A549 (cell line): ENCODE results near the gene OR2AJ1. TPM values are rescaled to one million over a fixed set of nuclear protein-coding genes. Genes with fewer than 3 reads are reported as not detected.

ENCODE experiments used
- ATAC-seq, 2 experiments: fragments of 200-7000 bp in 1 of 2; fragments of >200 bp in 1 of 2; cut with Nextera tagmentation in 1 of 2; cut with Tn5 transposase in 1 of 2; 3 replicates each; pipeline versions ENCODE4 v1.8.0 to v1.9.1; 2018 to 2020; ENCODE audit warnings: mild to moderate bottlenecking in 1 of 2, moderate library complexity in 1 of 2
- CTCF ChIA-PET: fragments of 300-600 bp; sonication (Branson Sonifier 250); formaldehyde crosslinking; extraction: SDS; loops from one replicate; lab custom pipeline; 2021; ENCODE audit warnings: antibody characterized with exemption, inconsistent platforms; lab: Yijun Ruan, JAX
- POLR2A ChIA-PET: fragments of 350-600 bp; formaldehyde crosslinking; extraction: SDS; loops from one replicate; lab custom pipeline; 2021; ENCODE audit warnings: antibody characterized with exemption, inconsistent platforms; lab: Yijun Ruan, JAX
- DNase-seq, 2 experiments: peaks; one replicate each; pipeline versions ENCODE4 v3.0.0 to v3.0.0-alpha.2; 2011 to 2016; ENCODE audit warnings: low read depth in 1 of 2, low spot score in 1 of 2
- FAIRE-seq: peaks from 2 replicates; lab custom pipeline; 2011; peaks lifted over from hg19 to GRCh38; lab: Jason Lieb, UNC
- H3K27ac ChIP-seq, 2 experiments: fragments of >200 bp; sonication (Bioruptor Twin); formaldehyde crosslinking; 3 replicates each; pipeline ENCODE4 v1.5.1; 2016 to 2017
- H3K4me1 ChIP-seq: fragments of >200 bp; sonication (Bioruptor Twin); formaldehyde crosslinking; 3 replicates; pipeline ENCODE4 v1.6.1; 2016
- H3K4me2 ChIP-seq: fragments of >200 bp; sonication (Bioruptor Twin); formaldehyde crosslinking; 3 replicates; pipeline ENCODE4 v1.6.1; 2016
- H3K4me3 ChIP-seq: fragments of >200 bp; sonication (Bioruptor Twin); formaldehyde crosslinking; 3 replicates; pipeline ENCODE4 v1.5.1; 2016
- H3K9me3 ChIP-seq: fragments of >200 bp; sonication (Bioruptor Twin); formaldehyde crosslinking; 3 replicates; pipeline ENCODE4 v1.6.1; 2016
- BHLHE40 ChIP-seq: IDR thresholded peaks from 2 replicates; pipeline ENCODE4 v1.6.1; 2012; ENCODE audit warnings: low read depth, low read length, inconsistent platforms
- CBX2 ChIP-seq: fragments of 200-600 bp; sonication (generic); IDR thresholded peaks from 2 replicates; pipeline ENCODE4 v1.6.1; 2016; ENCODE audit warnings: low read depth, mild to moderate bottlenecking, borderline replicate concordance
- CBX8 ChIP-seq: fragments of 200-600 bp; sonication (generic); IDR thresholded peaks from 2 replicates; pipeline ENCODE4 v1.6.1; 2016
- CHD2 ChIP-seq: fragments of 150-350 bp; IDR thresholded peaks from 2 replicates; pipeline ENCODE4 v1.6.1; 2014; ENCODE audit warnings: low read length; ENCODE audit not compliant: partially characterized antibody
- E2F6 ChIP-seq: IDR thresholded peaks from 2 replicates; pipeline ENCODE4 v1.6.1; 2012; ENCODE audit warnings: low read depth, borderline replicate concordance
- FOXS1 ChIP-seq: fragments of 250-450 bp; sonication (Bioruptor Pico); IDR thresholded peaks from 2 replicates; pipeline ENCODE4 v1.5.0; 2020; ENCODE audit warnings: mild to moderate bottlenecking, moderate library complexity
- HES2 ChIP-seq: fragments of >200 bp; sonication (Bioruptor Twin); formaldehyde crosslinking; IDR thresholded peaks from 2 replicates; pipeline ENCODE4 v1.6.1; 2016
- HEYL ChIP-seq: fragments of 250-450 bp; sonication (Bioruptor Pico); IDR thresholded peaks from 2 replicates; pipeline ENCODE4 v1.8.0; 2021; ENCODE audit warnings: mild to moderate bottlenecking, moderate library complexity
- KDM5A ChIP-seq: fragments of 200-600 bp; sonication (generic); IDR thresholded peaks from 2 replicates; pipeline ENCODE4 v1.6.1; 2016; ENCODE audit warnings: antibody characterized with exemption, mild to moderate bottlenecking
- MAZ ChIP-seq: fragments of 150-350 bp; IDR thresholded peaks from 2 replicates; pipeline ENCODE4 v1.6.1; 2014; ENCODE audit warnings: antibody characterized with exemption, low read depth, low read length, borderline replicate concordance
- MYC ChIP-seq: IDR thresholded peaks from 2 replicates; pipeline ENCODE4 v1.6.1; 2012; ENCODE audit warnings: mild to moderate bottlenecking, inconsistent platforms, low read length, improper control_type of control experiment, borderline replicate concordance
- NPAS2 ChIP-seq: fragments of 250-450 bp; sonication (Bioruptor Pico); IDR thresholded peaks from 2 replicates; pipeline ENCODE4 v1.8.0; 2022; ENCODE audit warnings: mild to moderate bottlenecking, moderate library complexity, borderline replicate concordance
- PHF8 ChIP-seq: fragments of 200-600 bp; sonication (generic); IDR thresholded peaks from 2 replicates; pipeline ENCODE4 v1.6.1; 2016; ENCODE audit warnings: low read depth, mild to moderate bottlenecking, antibody characterized with exemption, moderate library complexity, borderline replicate concordance
- RARB ChIP-seq: fragments of 250-450 bp; sonication (Bioruptor Pico); IDR thresholded peaks from 2 replicates; pipeline ENCODE4 v1.8.0; 2021; ENCODE audit warnings: mild to moderate bottlenecking, moderate library complexity
- USF2 ChIP-seq: fragments of 450-650 bp; IDR thresholded peaks from 2 replicates; pipeline ENCODE4 v1.6.1; 2014; ENCODE audit warnings: antibody characterized with exemption
- ZNF302 ChIP-seq: fragments of 250-450 bp; sonication (Bioruptor Pico); IDR thresholded peaks from 2 replicates; pipeline ENCODE4 v1.9.0; 2021; ENCODE audit warnings: inconsistent platforms, mild to moderate bottlenecking, moderate library complexity
- ZSCAN20 ChIP-seq: fragments of 250-450 bp; sonication (Bioruptor Pico); IDR thresholded peaks from 2 replicates; pipeline ENCODE4 v1.8.0; 2022; ENCODE audit warnings: mild to moderate bottlenecking, moderate library complexity
- WGBS: methylation state at CpG from one replicate; pipeline ENCODE4 v1.1.6; 2017; ENCODE audit errors: missing lambda C conversion rate; 5-methylcytosine and 5-hydroxymethylcytosine counted together
- polyA plus RNA-seq, 4 experiments: library from polyadenylated mRNA; depleted of rRNA in 3 of 4; stranded (reverse); fragments of >200 nt; fragmentation: RNase III in 1 of 4; extraction: RNeasy Plus Mini Kit Qiagen cat#74134 plus additional on column Dnase treatment in 1 of 4; gene quantifications; 2 replicates in 3 of 4; 3 replicates in 1 of 4; pipeline ENCODE4 v1.2.3, GENCODE V29; 2011 to 2017
- TF ChIP-seq, protein P1 (sequence below): fragments of 250-450 bp; sonication (Bioruptor Pico); IDR thresholded peaks from 2 replicates; pipeline ENCODE4 v1.5.0; 2021; ENCODE audit warnings: mild to moderate bottlenecking, moderate library complexity, borderline replicate concordance
- TF ChIP-seq, protein P2 (sequence below): fragments of >200 bp; sonication (Bioruptor Twin); formaldehyde crosslinking; IDR thresholded peaks from 3 replicates; pipeline ENCODE4 v1.6.1; 2016

OR2AJ1 gene
- polyA plus RNA-seq, 2 of the 4 experiments (the other 2 are of a cell fraction): not detected

- no peak for TF ChIP-seq MAZ
- TF ChIP-seq FOXS1 (CRISPR knock-in tag): no peak
- no peak for TF ChIP-seq MYC
- no peak for TF ChIP-seq CBX8
- TF ChIP-seq HES2: no peak
- TF ChIP-seq E2F6: no peak
- TF ChIP-seq CBX2: no peak
- TF ChIP-seq ZNF302 (CRISPR knock-in tag): no peak
- TF ChIP-seq PHF8: no peak
- TF ChIP-seq, protein P1, sequence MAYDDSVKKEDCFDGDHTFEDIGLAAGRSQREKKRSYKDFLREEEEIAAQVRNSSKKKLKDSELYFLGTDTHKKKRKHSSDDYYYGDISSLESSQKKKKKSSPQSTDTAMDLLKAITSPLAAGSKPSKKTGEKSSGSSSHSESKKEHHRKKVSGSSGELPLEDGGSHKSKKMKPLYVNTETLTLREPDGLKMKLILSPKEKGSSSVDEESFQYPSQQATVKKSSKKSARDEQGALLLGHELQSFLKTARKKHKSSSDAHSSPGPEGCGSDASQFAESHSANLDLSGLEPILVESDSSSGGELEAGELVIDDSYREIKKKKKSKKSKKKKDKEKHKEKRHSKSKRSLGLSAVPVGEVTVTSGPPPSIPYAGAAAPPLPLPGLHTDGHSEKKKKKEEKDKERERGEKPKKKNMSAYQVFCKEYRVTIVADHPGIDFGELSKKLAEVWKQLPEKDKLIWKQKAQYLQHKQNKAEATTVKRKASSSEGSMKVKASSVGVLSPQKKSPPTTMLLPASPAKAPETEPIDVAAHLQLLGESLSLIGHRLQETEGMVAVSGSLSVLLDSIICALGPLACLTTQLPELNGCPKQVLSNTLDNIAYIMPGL (CRISPR knock-in tag): no peak
- no peak for TF ChIP-seq RARB (CRISPR knock-in tag)
- TF ChIP-seq CHD2: no peak
- TF ChIP-seq KDM5A: no peak
- TF ChIP-seq USF2: no peak
- TF ChIP-seq, protein P2, sequence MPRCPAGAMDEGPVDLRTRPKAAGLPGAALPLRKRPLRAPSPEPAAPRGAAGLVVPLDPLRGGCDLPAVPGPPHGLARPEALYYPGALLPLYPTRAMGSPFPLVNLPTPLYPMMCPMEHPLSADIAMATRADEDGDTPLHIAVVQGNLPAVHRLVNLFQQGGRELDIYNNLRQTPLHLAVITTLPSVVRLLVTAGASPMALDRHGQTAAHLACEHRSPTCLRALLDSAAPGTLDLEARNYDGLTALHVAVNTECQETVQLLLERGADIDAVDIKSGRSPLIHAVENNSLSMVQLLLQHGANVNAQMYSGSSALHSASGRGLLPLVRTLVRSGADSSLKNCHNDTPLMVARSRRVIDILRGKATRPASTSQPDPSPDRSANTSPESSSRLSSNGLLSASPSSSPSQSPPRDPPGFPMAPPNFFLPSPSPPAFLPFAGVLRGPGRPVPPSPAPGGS: no peak
- Histone ChIP-seq H3K27ac (no peak overlapping the region), H3K4me2 (no peak overlapping the region), H3K4me3 (no peak overlapping the region), H3K4me1 (no peaks in the 10 kb centered on the region), H3K9me3 (0 out of 3 replicates have a peak, but pooled peaks cover 3% of the 10 kb centered on the region)
- CTCF ChIA-PET: no interaction called here
- FAIRE-seq (no peak), DNase-seq (no peak), ATAC-seq (no peak)
- POLR2A ChIA-PET: no interaction called here
- 0% methylated on average over 4 of the region's 4 CpGs for WGBS
Measured at GRCh38 chr1:247962911-247963588, 38.4 kb downstream of the OR2AJ1 start.

DNA sequence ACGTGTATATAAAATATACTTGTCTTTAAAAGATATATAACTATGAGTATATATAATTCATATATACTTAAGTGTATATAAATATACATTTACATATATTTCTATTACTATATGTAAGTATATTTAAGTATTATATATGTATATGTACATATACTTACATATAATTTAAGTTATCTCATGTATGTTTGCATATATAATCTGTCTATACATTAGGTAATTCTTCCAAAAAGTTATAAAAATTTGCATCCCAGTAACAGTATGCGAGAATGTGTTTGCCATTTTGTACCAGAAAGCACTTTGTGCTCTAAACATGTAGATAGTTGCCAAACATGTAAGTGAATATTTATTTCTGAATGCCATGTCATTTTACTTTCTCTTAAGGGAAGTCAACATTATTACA, 40.2 kb downstream of the OR2AJ1 start, which contains the start of gene OR2AK2:
OR2AK2 (plus strand) TSS at position 301 of the 400 bp plus-strand sequence. CDS start 144 bp downstream, outside the sequence.
- 0 out of 3 replicates have a peak, but pooled peaks cover 3% of the 10 kb centered on the region for H3K9me3 ChIP-seq
- no peaks in the 10 kb centered on the region for H3K4me1 ChIP-seq
- no peak within 1 kb of the TSS for H3K4me2 ChIP-seq
- FAIRE-seq: no peak
- no peak within 1 kb of the TSS for H3K4me3 ChIP-seq
- TF ChIP-seq USF2 (no peak), ZSCAN20 (CRISPR knock-in tag) (no peak), BHLHE40 (no peak), HEYL (CRISPR knock-in tag) (no peak), NPAS2 (CRISPR knock-in tag) (no peak)
- TF ChIP-seq, all 56 proteins: peak for 0
- ChIA-PET POLR2A (no interaction called here), CTCF (no interaction called here)
- no peak for DNase-seq
- ATAC-seq: no peak
- no peak within 1 kb of the TSS for H3K27ac ChIP-seq
- 6% methylated on average over 2 of the region's 2 CpGs for WGBS
